SK-N-SH (cell line): Measurements from ENCODE around the gene ACTR2. TPM values are rescaled to one million over a fixed set of nuclear protein-coding genes. Genes with fewer than 3 reads are reported as not detected.

ENCODE experiments used
- CTCF ChIA-PET: fragments of 300-600, 350-600 bp; formaldehyde crosslinking; extraction: SDS; loops from one replicate; lab custom pipeline; 2021; lab: Yijun Ruan, JAX
- POLR2A ChIA-PET: fragments of 350-600 bp; sonication (Branson Sonifier 250); formaldehyde crosslinking; extraction: SDS; loops from one replicate; lab custom pipeline; 2020; ENCODE audit warnings: antibody characterized with exemption, inconsistent platforms; lab: Yijun Ruan, JAX
- DNase-seq: peaks from one replicate; pipeline ENCODE4 v3.0.0; 2012
- H2AFZ ChIP-seq: fragments of 200-600 bp; sonication (generic); 2 replicates; pipeline ENCODE4 v1.8.1; 2016; ENCODE audit warnings: antibody characterized with exemption, mild to moderate bottlenecking, low read depth
- H3F3A ChIP-seq: fragments of 200-600 bp; sonication (generic); replicated peaks from 2 replicates; pipeline ENCODE3; 2016; ENCODE audit warnings: antibody characterized with exemption, mild to moderate bottlenecking; ENCODE audit not compliant: insufficient read depth
- H3K27ac ChIP-seq, 2 experiments: fragments of 200-500 bp in 1 of 2; fragments of 200-600 bp in 1 of 2; sonication (Bioruptor generic) in 1 of 2; sonication (generic), shearing (Covaris generic) in 1 of 2; 2 replicates each; pipeline versions ENCODE4 v1.5.1 to v1.6.1; 2014 to 2016; ENCODE audit warnings: low read depth in 2 of 2, inconsistent platforms in 1 of 2, low read length in 1 of 2, mild to moderate bottlenecking in 1 of 2, mixed read lengths in 1 of 2
- H3K27me3 ChIP-seq: fragments of 200-600 bp; sonication (generic), shearing (Covaris generic); 2 replicates; pipeline ENCODE4 v1.6.1; 2016; ENCODE audit warnings: mixed run types; ENCODE audit not compliant: insufficient read depth
- H3K36me3 ChIP-seq, 2 experiments: fragments of 200-500 bp in 1 of 2; fragments of 200-600 bp in 1 of 2; sonication (Bioruptor generic) in 1 of 2; sonication (generic) in 1 of 2; replicated peaks in 1 of 2; 2 replicates each; pipeline versions ENCODE3 to v1.5.1; 2014 to 2016; ENCODE audit warnings: low read length in 1 of 2, mild to moderate bottlenecking in 1 of 2; ENCODE audit not compliant: insufficient read depth in 2 of 2, control insufficient read depth in 1 of 2
- H3K4me1 ChIP-seq, 2 experiments: fragments of 200-500 bp in 1 of 2; fragments of 200-600 bp in 1 of 2; sonication (Bioruptor generic) in 1 of 2; sonication (generic), shearing (Covaris generic) in 1 of 2; 2 replicates each; pipeline versions ENCODE4 v1.5.1 to v1.6.1; 2014 to 2016; ENCODE audit warnings: low read depth in 1 of 2, low read length in 1 of 2, mixed run types in 1 of 2; ENCODE audit not compliant: insufficient read depth in 2 of 2, control insufficient read depth in 1 of 2
- H3K4me2 ChIP-seq: fragments of 200-600 bp; sonication (generic), shearing (Covaris generic); 2 replicates; pipeline ENCODE4 v1.6.1; 2017; ENCODE audit warnings: mixed run types
- H3K4me3 ChIP-seq, 2 experiments: fragments of 200-500 bp in 1 of 2; fragments of 200-600 bp in 1 of 2; sonication (Bioruptor generic) in 1 of 2; sonication (generic), shearing (Covaris generic) in 1 of 2; 2 replicates each; pipeline versions ENCODE4 v1.5.1 to v1.8.1; 2014 to 2016; ENCODE audit warnings: low read depth in 2 of 2, inconsistent platforms in 1 of 2, low read length in 1 of 2, mild to moderate bottlenecking in 1 of 2, mixed read lengths in 1 of 2, moderate library complexity in 1 of 2
- H3K79me2 ChIP-seq: fragments of 200-600 bp; sonication (generic); 2 replicates; pipeline ENCODE4 v1.8.1; 2017; ENCODE audit warnings: mild to moderate bottlenecking; ENCODE audit not compliant: insufficient read depth
- H3K9ac ChIP-seq: fragments of 200-600 bp; sonication (generic); 2 replicates; pipeline ENCODE4 v1.6.1; 2017; ENCODE audit warnings: mixed run types
- H3K9me2 ChIP-seq: fragments of 200-600 bp; sonication (generic); 2 replicates; pipeline ENCODE4 v1.6.1; 2017; ENCODE audit warnings: mixed run types
- H3K9me3 ChIP-seq: fragments of 200-600 bp; sonication (generic); 2 replicates; pipeline ENCODE4 v1.6.1; 2017; ENCODE audit warnings: mixed run types, mild to moderate bottlenecking, moderate library complexity
- H4K20me1 ChIP-seq: fragments of 200-600 bp; sonication (generic); 2 replicates; pipeline ENCODE4 v1.6.1; 2017; ENCODE audit warnings: mild to moderate bottlenecking, mixed run types; ENCODE audit not compliant: insufficient read depth
- ELF1 ChIP-seq: IDR thresholded peaks from 2 replicates; pipeline ENCODE4 v1.4.0; 2012
- FOSL2 ChIP-seq: IDR thresholded peaks from 2 replicates; pipeline ENCODE4 v1.4.0; 2012; ENCODE audit warnings: low read depth, mild to moderate bottlenecking, moderate library complexity, borderline replicate concordance
- FOXM1 ChIP-seq: IDR thresholded peaks from 2 replicates; pipeline ENCODE4 v1.4.0; 2012; ENCODE audit warnings: low read depth, mild to moderate bottlenecking
- GABPA ChIP-seq: IDR thresholded peaks from 2 replicates; pipeline ENCODE4 v1.4.0; 2012; ENCODE audit warnings: low read depth, mild to moderate bottlenecking
- GATA2 ChIP-seq: sonication (generic); formaldehyde crosslinking; IDR thresholded peaks from 2 replicates; pipeline ENCODE4 v1.5.0; 2020; ENCODE audit warnings: mild to moderate bottlenecking, missing genetic modification reagents
- JUND ChIP-seq: IDR thresholded peaks from 2 replicates; pipeline ENCODE4 v1.4.0; 2012
- MEF2A ChIP-seq: IDR thresholded peaks from 2 replicates; pipeline ENCODE4 v1.4.0; 2012; ENCODE audit warnings: low read depth, borderline replicate concordance
- MXI1 ChIP-seq: IDR thresholded peaks from 2 replicates; pipeline ENCODE4 v1.6.1; 2012; ENCODE audit warnings: mild to moderate bottlenecking, low read depth, low read length, improper control_type of control experiment
- NRF1 ChIP-seq: IDR thresholded peaks from 2 replicates; pipeline ENCODE4 v1.6.1; 2012; ENCODE audit warnings: low read depth, mild to moderate bottlenecking, low read length
- PBX3 ChIP-seq: IDR thresholded peaks from 2 replicates; pipeline ENCODE4; 2012
- RFX5 ChIP-seq: IDR thresholded peaks from 2 replicates; pipeline ENCODE4 v1.6.1; 2012; ENCODE audit warnings: mild to moderate bottlenecking, improper control_type of control experiment, low read length
- SMC3 ChIP-seq: IDR thresholded peaks from 2 replicates; pipeline ENCODE4 v1.6.1; 2012; ENCODE audit warnings: low read depth, low read length, improper control_type of control experiment
- TAF1 ChIP-seq: IDR thresholded peaks from 2 replicates; pipeline ENCODE4 v1.6.1; 2012; ENCODE audit warnings: low read depth, mild to moderate bottlenecking, low read length, moderate library complexity, borderline replicate concordance
- TEAD4 ChIP-seq: IDR thresholded peaks from 2 replicates; pipeline ENCODE4 v1.4.0; 2012; ENCODE audit warnings: mild to moderate bottlenecking, borderline replicate concordance; ENCODE audit not compliant: insufficient read depth
- YY1 ChIP-seq: IDR thresholded peaks from 2 replicates; pipeline ENCODE4 v1.4.0; 2012; ENCODE audit warnings: low read depth, mild to moderate bottlenecking
- WGBS: methylation state at CpG from one replicate; pipeline ENCODE4 v1.1.6; 2017; ENCODE audit warnings: low lambda C conversion rate; 5-methylcytosine and 5-hydroxymethylcytosine counted together
- polyA plus RNA-seq, 3 experiments: library from polyadenylated mRNA; depleted of rRNA; stranded (reverse); fragments of >200 nt; gene quantifications; 2 replicates each; pipeline ENCODE4 v1.2.3, GENCODE V29; 2012
- TF ChIP-seq, protein P1 (sequence below): IDR thresholded peaks from 2 replicates; pipeline ENCODE4 v1.6.1; 2012; ENCODE audit warnings: mild to moderate bottlenecking, low read depth, low read length, moderate library complexity
- TF ChIP-seq, protein P2 (sequence below): IDR thresholded peaks from 2 replicates; pipeline ENCODE4 v1.4.0; 2012; ENCODE audit warnings: low read depth, borderline replicate concordance
- TF ChIP-seq, protein P3 (sequence below): fragments of 150-350 bp; IDR thresholded peaks from 2 replicates; pipeline ENCODE4 v1.6.1; 2016; ENCODE audit warnings: mild to moderate bottlenecking, low read depth, low read length
- TF ChIP-seq, protein P4 (sequence below): fragments of 200-600 bp; sonication (generic); IDR thresholded peaks from 2 replicates; pipeline ENCODE4 v1.6.1; 2017; ENCODE audit warnings: antibody characterized with exemption, mild to moderate bottlenecking, moderate library complexity

The ACTR2 gene
- polyA plus RNA-seq, 1 of the 3 experiments (the other 2 are of a cell fraction), result 53.0 TPM

DNA sequence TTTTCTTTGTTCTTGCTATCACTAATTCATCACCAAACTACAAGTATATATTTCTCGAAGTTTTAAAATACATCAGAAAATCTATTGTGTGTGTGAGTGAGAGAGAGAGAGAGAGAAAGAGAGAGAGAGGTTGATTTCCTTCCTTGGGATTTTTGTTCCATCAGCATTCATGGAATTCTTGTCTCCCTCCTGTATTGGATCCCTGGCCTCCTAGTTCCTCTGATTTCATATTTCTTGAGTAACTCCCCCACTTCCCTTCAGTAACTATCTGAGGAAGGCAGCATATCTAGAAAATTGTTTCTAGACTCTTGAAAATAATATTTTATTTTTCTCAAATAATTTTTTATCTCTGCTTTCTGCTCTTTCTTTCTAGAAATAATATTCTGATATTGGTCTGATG, 13.3 kb upstream of the ACTR2 start:
- no peak overlapping the region for H3K27ac ChIP-seq
- H3K9me2 ChIP-seq, result no peaks in the 10 kb centered on the region
- H3K27me3 ChIP-seq, result no peaks in the 10 kb centered on the region
- H3K9me3 ChIP-seq, result no peaks in the 10 kb centered on the region
- no peaks in the 10 kb centered on the region for H4K20me1 ChIP-seq
- CTCF ChIA-PET, result no interaction called here
- H3K4me3 ChIP-seq, result no peak overlapping the region
- H3K36me3 ChIP-seq, result no peaks in the 10 kb centered on the region
- H3K79me2 ChIP-seq, result peaks cover 5% of the 10 kb centered on the region; the same call in 1 of the 2 replicates
- TF ChIP-seq FOXM1, result no peak
- no peak for TF ChIP-seq YY1
- no peak for TF ChIP-seq TEAD4
- TF ChIP-seq MXI1, result no peak
- TF ChIP-seq, protein P1, sequence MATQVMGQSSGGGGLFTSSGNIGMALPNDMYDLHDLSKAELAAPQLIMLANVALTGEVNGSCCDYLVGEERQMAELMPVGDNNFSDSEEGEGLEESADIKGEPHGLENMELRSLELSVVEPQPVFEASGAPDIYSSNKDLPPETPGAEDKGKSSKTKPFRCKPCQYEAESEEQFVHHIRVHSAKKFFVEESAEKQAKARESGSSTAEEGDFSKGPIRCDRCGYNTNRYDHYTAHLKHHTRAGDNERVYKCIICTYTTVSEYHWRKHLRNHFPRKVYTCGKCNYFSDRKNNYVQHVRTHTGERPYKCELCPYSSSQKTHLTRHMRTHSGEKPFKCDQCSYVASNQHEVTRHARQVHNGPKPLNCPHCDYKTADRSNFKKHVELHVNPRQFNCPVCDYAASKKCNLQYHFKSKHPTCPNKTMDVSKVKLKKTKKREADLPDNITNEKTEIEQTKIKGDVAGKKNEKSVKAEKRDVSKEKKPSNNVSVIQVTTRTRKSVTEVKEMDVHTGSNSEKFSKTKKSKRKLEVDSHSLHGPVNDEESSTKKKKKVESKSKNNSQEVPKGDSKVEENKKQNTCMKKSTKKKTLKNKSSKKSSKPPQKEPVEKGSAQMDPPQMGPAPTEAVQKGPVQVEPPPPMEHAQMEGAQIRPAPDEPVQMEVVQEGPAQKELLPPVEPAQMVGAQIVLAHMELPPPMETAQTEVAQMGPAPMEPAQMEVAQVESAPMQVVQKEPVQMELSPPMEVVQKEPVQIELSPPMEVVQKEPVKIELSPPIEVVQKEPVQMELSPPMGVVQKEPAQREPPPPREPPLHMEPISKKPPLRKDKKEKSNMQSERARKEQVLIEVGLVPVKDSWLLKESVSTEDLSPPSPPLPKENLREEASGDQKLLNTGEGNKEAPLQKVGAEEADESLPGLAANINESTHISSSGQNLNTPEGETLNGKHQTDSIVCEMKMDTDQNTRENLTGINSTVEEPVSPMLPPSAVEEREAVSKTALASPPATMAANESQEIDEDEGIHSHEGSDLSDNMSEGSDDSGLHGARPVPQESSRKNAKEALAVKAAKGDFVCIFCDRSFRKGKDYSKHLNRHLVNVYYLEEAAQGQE, result no peak
- TF ChIP-seq FOSL2, result no peak
- TF ChIP-seq PBX3, result no peak
- TF ChIP-seq, all 33 proteins: peak for 0
- no peak for DNase-seq
- Histone ChIP-seq H2AFZ (no peak overlapping the region), H3F3A (no peaks in the 10 kb centered on the region), H3K4me2 (no peak overlapping the region), H3K9ac (no peak overlapping the region), H3K4me1 (no peaks in the 10 kb centered on the region)
- POLR2A ChIA-PET, result no interaction called here
- 85% methylated on average over 1 of the region's 1 CpG for WGBS

DNA sequence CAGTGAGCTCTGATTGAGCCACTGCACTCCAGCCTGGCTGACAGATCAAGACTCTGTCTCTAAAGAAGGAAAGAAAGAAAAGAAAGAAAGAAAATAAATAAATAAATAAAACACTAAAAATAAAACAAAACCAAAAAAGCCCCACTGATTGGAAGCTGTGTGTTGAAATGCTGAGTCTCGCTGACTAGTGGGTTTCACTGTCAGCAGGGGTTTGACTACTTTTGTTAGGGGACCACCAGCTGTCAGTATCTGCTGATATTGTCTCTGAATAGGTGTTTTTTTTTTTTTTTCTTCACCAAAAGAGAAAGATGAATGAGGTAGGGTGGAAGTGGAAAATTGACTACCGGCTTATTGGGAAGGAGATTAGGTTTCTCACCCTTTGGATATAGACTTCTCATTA, 12.8 kb upstream of the ACTR2 start:
- no peaks in the 10 kb centered on the region for H3K36me3 ChIP-seq
- 95% methylated on average over 2 of the region's 2 CpGs for WGBS
- TF ChIP-seq, protein P2, sequence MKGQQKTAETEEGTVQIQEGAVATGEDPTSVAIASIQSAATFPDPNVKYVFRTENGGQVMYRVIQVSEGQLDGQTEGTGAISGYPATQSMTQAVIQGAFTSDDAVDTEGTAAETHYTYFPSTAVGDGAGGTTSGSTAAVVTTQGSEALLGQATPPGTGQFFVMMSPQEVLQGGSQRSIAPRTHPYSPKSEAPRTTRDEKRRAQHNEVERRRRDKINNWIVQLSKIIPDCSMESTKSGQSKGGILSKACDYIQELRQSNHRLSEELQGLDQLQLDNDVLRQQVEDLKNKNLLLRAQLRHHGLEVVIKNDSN, result no peak
- TF ChIP-seq NRF1 (no peak), TAF1 (no peak), JUND (no peak), SMC3 (no peak), RFX5 (no peak), GATA2 (no peak), MEF2A (no peak), GABPA (no peak), ELF1 (no peak)
- TF ChIP-seq, protein P3, sequence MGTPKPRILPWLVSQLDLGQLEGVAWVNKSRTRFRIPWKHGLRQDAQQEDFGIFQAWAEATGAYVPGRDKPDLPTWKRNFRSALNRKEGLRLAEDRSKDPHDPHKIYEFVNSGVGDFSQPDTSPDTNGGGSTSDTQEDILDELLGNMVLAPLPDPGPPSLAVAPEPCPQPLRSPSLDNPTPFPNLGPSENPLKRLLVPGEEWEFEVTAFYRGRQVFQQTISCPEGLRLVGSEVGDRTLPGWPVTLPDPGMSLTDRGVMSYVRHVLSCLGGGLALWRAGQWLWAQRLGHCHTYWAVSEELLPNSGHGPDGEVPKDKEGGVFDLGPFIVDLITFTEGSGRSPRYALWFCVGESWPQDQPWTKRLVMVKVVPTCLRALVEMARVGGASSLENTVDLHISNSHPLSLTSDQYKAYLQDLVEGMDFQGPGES, result no peak
- TF ChIP-seq, protein P4, sequence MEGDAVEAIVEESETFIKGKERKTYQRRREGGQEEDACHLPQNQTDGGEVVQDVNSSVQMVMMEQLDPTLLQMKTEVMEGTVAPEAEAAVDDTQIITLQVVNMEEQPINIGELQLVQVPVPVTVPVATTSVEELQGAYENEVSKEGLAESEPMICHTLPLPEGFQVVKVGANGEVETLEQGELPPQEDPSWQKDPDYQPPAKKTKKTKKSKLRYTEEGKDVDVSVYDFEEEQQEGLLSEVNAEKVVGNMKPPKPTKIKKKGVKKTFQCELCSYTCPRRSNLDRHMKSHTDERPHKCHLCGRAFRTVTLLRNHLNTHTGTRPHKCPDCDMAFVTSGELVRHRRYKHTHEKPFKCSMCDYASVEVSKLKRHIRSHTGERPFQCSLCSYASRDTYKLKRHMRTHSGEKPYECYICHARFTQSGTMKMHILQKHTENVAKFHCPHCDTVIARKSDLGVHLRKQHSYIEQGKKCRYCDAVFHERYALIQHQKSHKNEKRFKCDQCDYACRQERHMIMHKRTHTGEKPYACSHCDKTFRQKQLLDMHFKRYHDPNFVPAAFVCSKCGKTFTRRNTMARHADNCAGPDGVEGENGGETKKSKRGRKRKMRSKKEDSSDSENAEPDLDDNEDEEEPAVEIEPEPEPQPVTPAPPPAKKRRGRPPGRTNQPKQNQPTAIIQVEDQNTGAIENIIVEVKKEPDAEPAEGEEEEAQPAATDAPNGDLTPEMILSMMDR, result no peak

More for the DNA sequence above, 12.8 kb upstream of the ACTR2 start:
- H3K4me1 ChIP-seq, result no peaks in the 10 kb centered on the region
- H4K20me1 ChIP-seq, result no peaks in the 10 kb centered on the region
- no peak overlapping the region for H2AFZ ChIP-seq
- H3K27me3 ChIP-seq, result no peaks in the 10 kb centered on the region
- no peak for DNase-seq
- H3K79me2 ChIP-seq, result peaks cover 5% of the 10 kb centered on the region; the same call in 1 of the 2 replicates
- H3K27ac ChIP-seq, result no peak overlapping the region
- no peaks in the 10 kb centered on the region for H3F3A ChIP-seq
- ChIA-PET POLR2A (no interaction called here), CTCF (interaction anchor here (1.4 kb wide), 1 partner anchor 28 kb away, joined by 4 read pairs; no protein-coding TSS in a partner anchor)
- H3K4me2 ChIP-seq, result no peak overlapping the region
- no peaks in the 10 kb centered on the region for H3K9me2 ChIP-seq
- H3K9ac ChIP-seq, result no peak overlapping the region
- H3K9me3 ChIP-seq, result no peaks in the 10 kb centered on the region
- H3K4me3 ChIP-seq, result no peak overlapping the region
